NCI-H524 treated with DMSO at 0.1 percent for 48 hours (cell line): ENCODE measurements around the gene CCDC88A.

ENCODE experiments used
- DNase-seq: peaks from one replicate; lab custom pipeline; 2025; lab: John Stamatoyannopoulos, UW

The CCDC88A gene

DNA sequence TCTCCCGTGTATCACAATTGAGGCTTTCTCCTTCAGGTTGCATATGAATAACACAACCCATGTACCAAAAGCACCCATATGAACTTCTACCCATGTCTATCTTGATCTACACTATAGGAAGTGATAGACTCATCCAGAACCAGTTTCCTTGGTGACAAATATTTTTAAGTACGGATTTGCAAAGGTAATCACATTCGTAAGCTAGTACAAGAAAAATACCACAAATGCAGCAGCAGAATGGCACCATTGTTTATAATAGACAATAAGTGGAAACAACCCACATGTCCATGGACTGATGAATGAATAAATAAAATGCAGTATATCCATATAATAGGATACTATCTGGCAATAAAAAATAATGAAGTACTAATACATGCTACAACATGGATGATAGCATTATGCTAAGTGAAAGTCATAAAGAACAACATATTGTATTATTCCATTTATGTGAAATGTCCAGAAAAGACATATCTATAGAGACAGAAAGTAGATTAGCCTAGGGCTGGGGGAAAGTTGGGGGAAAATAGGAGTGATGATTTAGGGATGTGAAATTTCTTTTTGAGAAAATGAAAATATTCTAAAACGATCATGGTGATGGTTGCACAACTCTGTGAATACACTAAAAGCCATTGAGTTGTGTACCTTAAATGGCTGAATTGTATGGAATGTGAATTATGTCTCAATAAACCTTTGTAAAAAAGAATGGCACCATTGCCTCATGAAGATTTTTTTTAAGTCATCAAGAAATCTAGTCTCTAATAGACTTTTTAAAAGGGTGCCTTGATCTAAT is 3.4 kb upstream of the CCDC88A start:
- no peak for DNase-seq

GRCh38 chr2:55421326-55421725 is 1.7 kb upstream of the CCDC88A start:
- DNase-seq, result no peak

DNA sequence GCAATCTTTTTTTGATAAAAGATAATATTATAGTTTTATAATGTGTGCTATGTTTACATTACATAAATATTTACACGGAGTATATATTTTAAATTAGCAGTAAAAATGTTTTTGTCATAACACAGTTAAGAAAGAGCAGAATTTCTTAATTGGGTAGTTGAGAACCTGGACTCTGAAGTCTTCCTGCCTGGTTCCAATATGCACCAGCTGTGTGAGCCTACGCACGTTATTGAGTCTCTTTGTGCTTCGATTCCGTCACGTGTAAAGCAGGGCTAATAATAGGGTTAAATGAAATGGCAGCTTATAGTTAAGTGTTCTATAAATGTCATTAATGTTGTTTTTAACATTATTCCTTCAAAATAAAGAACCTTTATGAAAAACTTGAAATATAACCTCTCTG is 1.2 kb upstream of the CCDC88A start:
- no peak for DNase-seq

GRCh38 chr2:55420439-55420725 is 726 bp upstream of the CCDC88A start:
- DNase-seq, result no peak

- peak; percentile 59 for DNase-seq
Observed at GRCh38 chr2:55419233-55419678, 400 bp downstream of the CCDC88A start.

- no peak for DNase-seq
Observed at GRCh38 chr2:55418512-55419232, 984 bp downstream of the CCDC88A start.

GRCh38 chr2:55418072-55418471 is 1.6 kb downstream of the CCDC88A start:
- no peak for DNase-seq

DNA sequence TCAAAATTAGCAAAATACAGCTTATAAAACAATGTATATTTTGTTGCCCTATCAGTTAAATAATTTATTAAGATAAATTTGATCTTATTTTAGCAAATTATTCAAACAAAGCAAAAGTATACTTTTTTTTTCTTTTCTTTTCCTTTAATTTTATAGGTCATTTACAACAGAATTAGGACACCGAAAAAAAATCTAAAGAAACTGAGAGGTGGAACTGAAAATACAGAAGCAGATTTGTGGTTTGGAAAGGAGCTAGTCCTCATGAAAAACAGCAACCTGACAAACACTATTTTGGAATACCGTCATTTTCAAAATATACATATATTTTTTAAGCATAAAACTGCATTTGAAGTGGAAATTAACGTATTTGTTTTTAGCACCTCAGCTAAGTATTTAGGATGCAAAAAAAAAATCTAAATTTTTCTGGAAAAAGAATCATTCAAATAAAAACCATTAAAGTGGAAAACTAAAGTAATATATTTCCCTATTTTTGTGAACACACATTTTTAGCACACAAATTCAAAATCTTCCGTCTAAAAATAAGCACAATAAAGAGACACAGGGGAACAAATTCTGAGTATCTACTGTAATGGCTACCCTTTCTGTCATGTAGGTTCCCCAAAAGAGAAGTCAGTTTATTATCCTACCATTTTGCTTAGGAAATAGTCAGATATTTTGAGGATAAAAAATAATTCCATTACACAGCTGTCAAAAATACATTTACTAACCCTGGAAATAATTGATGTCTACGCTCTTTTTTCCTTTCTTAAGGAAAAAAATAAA is 2.7 kb downstream of the CCDC88A start:
- no peak for DNase-seq

DNA sequence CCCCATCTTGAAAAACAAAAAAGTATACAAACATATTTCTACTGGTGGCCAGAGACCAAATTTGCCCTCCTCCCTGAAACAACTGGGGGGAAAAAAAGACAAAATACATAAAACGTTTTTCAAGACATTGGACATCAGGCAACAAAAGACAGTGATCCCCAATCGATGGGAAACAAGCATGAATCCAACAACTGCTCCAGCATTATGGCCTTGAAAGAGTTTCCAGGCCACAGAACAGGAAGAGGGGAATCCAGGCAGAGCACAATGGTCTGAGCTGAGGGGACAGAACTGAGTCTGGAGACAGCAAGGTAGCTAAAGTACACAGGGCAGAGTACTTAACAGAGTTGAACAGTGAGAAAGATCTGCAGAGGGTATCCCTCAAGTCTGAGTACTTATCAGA is 4.4 kb downstream of the CCDC88A start:
- DNase-seq, result no peak

- DNase-seq, result no peak
Observed at GRCh38 chr2:55408918-55409868, 10.5 kb downstream of the CCDC88A start.

GRCh38 chr2:55408098-55408882 is 11.4 kb downstream of the CCDC88A start:
- no peak for DNase-seq

- no peak for DNase-seq
Observed at GRCh38 chr2:55405116-55405515, 14.5 kb downstream of the CCDC88A start.

DNA sequence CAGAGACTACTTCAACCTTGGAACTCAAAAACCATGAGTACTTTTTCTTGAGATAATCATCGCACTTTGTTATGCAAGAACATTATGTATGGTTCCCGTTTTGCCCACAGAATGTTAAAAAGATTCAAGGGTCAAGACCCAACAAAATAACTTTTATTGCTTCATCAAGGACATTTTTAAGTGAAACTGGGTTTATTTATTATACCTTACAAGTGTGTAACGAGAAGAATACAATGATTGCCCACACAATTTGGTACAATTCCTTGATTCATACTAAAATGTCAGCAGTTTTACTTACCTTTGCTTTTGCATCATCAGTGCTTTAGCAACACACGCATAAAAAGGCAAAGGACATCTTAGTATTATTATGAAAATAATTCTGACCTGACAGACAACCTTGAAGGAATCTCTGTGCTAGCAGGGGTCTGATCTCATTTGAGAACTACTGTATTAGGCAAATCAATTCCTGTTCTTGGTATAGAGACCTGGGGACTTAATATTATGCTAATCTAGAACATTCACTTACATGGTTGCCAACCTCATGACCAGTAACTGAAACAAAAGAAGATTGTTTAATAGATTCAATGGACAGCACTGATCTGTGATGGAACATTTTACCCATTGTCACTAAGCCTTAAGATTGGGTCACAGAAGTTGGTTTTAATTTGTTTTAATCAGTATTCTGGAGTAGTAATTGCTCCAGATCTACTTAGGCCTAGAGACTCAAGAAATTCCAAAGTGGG is 16.2 kb downstream of the CCDC88A start:
- no peak for DNase-seq

- no peak for DNase-seq
Observed at GRCh38 chr2:55401124-55401523, 18.5 kb downstream of the CCDC88A start.

GRCh38 chr2:55400332-55400731 is 19.3 kb downstream of the CCDC88A start:
- DNase-seq, result peak; percentile 83

- no peak for DNase-seq
Observed at GRCh38 chr2:55399815-55400214, 19.8 kb downstream of the CCDC88A start.

DNA sequence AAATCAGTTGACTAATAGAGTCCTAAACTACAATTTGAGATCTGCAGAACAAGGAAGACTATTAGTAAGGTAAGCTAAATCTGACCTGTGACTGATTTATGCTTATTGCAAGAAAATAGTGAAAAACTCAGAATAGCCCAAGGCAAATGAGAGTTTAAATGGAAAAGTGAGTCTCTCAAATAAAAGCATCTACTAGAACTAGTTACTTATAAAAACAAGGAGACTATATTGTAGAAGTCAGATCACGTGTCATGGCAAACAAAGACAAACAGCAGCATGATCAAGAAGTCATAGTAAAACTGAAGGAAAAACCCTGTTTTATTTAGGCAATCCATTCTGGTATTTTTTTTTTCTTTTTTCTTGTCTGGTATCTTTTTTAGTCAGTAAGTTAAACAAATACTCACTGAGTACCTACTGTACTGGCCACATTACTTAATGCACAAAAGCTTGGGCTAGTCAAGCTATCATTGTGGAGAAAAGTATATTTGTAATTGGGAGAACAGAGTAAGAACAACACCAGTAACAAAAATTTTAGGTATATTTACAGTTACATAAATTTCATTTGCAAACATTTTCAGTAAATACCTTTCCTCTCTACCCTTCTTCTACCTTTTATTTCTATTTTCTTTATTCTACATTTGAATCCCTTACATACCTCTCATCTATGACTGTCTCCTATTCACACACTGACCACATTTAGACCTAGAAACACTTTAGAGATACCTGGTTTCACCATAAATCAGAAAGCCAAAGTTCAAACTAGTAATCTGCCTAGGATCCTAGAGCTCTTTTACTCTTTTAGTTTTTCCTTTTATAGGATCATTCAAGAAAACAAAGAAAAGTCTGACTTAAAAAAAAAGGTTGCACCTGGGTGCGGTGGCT is 23.7 kb downstream of the CCDC88A start:
- DNase-seq, result no peak

DNA sequence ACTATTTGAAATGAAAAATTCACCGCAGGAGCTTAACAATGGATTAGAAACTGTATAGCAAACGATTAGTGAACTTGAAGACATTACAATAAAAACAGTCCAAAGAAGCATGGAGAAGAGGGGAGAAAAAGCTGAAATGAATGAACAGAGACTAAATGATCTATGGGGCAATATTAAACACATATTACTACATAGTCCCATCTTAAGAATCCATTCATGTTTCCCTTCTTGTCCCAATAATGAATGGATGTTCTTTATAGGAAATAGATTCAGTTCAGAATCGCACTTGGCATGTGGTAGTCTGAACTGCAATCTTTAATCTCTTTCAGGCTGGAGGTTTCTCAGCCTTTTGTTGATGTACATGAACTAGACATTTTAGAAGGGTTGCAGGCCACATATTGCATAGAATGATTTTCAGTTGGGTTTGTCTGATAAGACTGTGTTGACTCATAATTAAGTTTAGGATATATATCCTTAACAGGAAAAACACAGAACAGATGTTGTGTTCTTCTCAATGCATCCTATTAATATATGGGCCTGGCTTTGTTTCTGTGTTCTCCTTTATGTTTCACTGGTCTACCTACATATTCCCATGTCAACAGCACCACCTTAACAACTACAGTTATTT is 27.9 kb downstream of the CCDC88A start:
- no peak for DNase-seq

DNA sequence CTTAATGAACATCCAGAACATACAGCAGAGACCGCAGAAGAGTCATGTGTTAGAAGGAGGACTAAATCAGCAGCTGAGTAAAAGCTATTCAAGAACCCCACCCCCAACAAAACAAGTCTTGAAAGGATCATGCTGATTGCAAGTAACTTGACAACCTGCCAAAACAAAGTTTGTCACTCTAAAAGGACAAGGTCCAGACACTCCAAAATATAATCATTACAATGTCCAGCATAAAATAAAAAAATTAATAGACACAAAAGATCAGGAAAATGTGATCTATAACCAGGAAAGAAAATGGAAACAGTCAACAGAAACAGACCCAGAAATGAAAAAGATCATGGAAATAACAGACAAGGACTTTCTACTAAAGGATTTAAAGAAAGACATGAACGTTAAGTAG is 28.5 kb downstream of the CCDC88A start:
- no peak for DNase-seq
